Stimulated activated naive CD8-positive, alpha-beta T cell treated with anti-CD3 and anti-CD28 coated beads, Interleukin-15, Interleukin-2, amounts not matched to agents 100 U/mL and 50 U/mL, for 24 hours (primary cell): Measurements from ENCODE around the gene TUBGCP6.
"Not testable (repeated sequence)": the region's sequence is repeated elsewhere in the genome, so short reads cannot be mapped to it uniquely, and the experiment has no call there.

Experiments
- ATAC-seq: fragments of 150-1000 bp; cut with Tn5 transposase; one replicate; pipeline ENCODE4 v1.10.0; 2021
- DNase-seq: peaks from one replicate; pipeline ENCODE4 v3.0.0; 2021

TUBGCP6 gene

DNA sequence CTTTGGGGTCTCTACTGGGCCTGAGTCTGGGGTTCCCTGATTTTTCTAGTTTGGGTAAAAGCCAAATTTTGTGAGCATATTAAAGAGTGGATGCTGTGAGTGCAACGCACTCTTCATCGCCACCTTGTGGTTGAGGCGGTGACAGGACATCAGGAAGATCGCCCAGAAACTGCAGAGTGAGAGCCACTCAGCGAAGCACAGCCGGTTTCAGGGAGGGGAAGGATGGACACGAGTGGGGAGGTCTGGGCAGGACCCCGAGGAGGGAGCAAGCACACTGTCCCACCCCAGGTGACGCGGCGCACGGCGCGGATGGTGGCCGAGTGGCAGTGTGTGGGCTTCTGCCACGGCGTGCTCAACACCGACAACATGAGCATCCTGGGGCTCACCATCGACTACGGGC lies 34.9 kb downstream of the TUBGCP6 start:
- ATAC-seq (peak; percentile 55), DNase-seq (peak; percentile 77)

DNA sequence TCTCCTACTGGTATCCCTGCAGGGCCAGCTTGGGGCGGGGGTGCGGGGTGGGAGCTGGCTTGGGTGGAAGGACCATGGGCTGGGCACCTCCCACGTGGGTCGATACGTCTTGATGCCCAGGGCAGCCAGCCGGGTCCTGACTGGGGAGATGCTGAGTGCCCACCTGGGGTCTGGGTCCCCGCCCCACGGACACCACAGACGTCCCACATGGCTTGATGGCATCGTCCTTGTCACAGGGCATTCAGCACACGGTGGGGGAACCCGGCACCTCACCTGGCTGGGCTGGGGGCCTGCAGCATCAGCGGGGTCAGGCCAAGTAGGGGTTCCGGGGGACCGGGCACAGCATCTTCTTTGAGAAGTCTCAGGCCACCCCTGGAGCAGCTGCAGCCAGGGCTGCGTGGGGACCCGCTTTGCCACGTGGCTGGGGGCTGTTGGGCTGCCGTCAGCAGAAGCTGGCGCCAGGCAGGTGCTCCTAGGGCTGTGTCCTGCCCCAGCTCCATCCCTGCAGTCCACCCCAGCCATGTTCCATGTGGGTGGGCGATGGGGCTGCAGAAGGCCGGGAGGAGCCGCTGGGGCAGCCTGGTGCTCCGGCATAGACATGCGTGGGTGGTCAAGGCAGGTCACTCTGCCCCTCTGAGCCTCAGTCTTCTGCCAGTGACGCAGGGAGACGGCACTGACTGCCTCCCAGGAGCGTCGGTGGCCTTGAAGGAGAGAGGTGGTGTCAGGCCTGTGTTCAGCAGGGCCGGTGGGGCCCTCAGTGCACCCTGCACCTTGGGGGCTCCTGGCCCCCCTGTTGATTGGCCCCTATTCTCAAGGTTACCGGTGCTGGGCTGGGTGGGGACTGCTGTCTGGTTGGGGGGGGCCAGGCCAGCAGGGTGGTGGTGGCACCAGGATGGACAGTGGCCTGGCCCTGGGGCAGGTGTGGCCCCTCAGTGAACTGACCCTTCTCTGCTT lies 35.6 kb downstream of the TUBGCP6 start:
- DNase-seq, result no peak
- peak; percentile 29 for ATAC-seq

DNA sequence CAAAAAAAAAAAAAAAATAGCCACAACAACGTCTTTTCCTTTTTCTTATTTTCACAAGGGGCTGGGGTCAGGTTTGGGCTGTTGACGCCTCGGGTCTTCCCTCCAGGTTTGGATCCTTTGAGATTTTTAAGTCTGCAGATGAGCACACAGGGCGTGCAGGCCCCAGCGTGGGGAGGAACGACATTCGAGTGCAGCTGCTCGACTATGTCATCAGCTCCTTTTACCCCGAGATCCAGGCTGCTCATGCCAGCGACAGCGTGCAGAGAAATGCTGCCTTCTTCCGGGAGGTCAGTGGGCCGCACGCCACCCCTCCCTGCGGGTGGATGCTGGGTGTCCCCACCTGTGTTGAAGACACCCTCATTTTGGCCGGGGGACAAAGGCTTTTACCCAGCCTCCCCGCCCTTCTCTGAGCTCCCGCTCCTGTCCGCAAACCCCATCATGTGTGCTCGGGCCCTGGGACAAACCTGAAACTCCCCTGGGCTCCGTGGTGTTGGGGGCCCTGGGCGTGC lies 36.3 kb downstream of the TUBGCP6 start:
- ATAC-seq (no peak), DNase-seq (no peak)

DNA sequence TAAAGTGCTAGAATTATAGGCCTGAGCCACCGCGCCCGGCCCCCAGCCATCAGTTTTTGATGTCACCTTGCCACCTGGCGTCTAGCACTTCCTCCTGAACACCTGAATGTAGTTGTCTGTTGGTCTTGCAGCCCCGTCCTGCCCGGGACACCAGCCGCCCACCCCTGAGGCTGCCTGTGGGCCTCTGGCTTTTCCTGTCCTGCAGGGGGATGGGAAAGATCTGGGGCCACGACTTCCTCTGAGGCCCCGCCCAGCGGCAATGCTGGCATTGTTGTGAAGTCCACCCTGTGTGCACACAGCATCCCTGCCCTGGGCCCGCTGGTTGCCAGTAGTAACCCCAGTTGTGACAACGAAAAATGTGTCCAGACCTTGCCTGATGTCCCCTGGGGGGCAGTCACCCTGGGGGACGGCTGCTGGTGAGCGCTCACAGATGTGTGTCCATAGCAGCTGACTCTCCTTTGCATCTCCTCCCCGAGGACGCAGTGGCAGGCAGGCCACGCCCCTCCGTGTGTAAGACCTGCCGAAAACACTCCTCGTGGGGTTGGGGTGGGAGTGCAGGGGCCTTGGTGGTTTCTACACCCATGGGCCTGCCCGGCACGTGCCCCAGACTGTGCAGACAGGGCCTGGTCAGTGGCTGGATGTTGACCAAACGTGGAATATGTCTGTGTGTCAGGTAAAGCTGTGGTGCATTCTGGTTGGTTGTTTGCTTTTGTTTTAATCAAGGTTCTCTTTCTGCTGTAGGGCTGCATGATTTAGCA lies 37.3 kb downstream of the TUBGCP6 start:
- ATAC-seq, result no peak

DNA sequence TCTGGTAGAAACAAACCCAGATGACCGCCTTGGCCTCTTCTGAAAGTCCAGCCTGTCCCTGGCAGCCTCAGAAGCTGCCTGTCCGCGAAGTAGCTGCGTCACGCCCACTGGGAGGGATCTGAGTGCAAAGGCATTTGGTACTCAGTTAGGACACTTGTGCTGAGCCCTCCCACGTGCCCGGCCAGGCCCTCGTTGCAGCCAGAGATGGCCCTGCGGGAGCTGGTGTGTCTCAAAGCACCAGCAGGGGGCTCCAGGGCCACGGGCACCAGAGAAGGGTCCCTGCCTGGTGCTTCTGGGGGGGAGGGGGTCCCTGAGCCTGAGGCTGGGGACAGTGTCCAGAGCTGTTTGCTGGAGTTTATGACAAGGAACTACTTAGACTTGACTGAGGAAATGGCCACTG lies 38.2 kb downstream of the TUBGCP6 start:
- DNase-seq (no peak), ATAC-seq (no peak)

More for the DNA sequence above, 37.3 kb downstream of the TUBGCP6 start:
- DNase-seq, result no peak

DNA sequence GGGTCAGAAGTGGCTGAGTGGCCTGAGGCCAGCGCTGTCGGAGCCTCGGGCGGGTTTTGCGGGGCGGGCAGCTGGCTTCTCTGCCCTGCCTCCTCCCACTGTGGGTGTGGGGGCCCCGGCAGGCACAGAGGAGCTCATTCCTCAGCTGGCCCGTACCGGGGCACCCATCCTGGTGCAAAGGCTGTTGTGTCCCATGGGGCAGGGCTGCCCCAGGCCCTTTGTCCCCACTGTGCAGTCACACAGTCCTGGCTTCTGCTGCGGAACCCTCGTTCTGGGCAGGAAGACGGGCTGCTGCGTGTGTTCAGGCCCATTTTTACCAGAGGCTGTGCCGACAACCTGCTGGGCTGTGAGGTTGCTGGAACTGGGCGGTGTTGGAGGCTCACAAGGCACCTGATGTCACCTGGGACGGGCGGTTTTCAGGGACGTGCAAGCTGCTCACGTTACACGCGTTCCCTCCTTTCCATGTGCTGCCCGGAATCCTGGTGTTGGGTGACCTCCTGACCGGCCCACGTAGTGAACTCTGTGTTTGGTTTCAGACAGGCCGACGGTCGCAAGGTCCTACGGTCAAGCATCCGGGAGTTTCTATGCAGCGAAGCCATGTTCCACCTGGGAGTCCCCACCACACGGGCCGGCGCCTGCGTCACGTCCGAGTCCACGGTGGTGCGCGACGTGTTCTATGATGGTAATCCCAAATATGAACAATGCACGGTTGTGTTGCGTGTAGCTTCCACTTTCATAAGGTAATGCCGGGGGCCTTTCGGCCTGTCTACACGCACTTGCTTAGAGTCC lies 38.8 kb downstream of the TUBGCP6 start:
- ATAC-seq, result no peak
- no peak for DNase-seq

DNA sequence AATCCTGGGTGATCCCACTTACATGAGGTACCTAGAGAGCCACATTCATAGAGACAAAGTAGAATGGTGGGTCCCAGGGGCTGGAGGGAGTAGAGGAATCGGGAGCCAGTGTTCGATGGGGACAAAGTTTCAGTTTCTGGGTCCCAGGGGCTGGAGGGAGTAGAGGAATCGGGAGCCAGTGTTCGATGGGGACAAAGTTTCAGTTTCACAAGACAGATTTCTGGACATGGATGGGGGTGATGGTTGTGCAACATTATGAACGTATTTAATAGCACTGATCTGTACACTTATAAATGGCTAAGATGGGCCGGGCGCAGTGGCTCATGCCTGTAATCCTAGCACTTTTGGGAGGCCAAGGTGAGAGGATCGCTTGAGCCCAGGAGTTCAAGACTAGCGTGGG lies 39.8 kb downstream of the TUBGCP6 start:
- ATAC-seq, DNase-seq: not testable (repeated sequence)

DNA sequence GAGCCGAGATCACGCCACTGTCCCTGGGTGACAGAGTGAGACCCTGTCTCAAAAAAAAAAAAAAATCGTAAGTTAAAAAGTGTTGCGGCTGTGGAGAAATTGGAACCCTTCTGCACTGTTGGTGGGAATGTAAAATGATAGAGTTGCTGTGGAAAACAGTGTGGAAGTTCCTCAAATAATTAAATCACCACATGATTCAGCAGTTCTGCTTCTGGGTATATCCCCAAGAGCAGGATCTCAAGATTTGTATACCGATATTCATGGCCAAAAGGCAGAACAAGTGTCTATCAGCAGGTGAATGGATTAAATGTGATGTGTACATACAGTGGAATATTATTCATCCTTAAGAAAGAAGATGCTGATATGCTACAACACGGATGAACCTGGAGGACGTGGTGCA lies 40.3 kb downstream of the TUBGCP6 start:
- no peak for ATAC-seq
- no peak for DNase-seq

DNA sequence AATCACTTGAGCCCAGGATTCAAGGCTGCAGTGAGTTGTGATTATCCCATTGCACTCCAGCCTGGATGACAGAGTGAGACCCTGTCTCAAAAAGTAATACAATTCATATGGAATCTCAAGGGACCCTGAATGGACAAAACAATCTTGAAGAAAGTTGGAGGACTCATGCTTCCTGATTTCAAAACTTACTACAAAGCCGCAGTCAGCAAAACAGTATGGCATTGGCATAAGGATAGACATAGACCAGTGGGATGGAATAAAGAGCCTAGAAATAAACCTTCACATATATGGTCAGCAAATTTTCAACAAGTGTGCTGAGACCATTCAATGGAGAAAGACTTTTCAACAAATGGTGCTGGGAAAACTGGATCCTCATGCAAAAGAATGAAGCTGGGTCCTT lies 41.5 kb downstream of the TUBGCP6 start:
- ATAC-seq, result no peak
- no peak for DNase-seq

DNA sequence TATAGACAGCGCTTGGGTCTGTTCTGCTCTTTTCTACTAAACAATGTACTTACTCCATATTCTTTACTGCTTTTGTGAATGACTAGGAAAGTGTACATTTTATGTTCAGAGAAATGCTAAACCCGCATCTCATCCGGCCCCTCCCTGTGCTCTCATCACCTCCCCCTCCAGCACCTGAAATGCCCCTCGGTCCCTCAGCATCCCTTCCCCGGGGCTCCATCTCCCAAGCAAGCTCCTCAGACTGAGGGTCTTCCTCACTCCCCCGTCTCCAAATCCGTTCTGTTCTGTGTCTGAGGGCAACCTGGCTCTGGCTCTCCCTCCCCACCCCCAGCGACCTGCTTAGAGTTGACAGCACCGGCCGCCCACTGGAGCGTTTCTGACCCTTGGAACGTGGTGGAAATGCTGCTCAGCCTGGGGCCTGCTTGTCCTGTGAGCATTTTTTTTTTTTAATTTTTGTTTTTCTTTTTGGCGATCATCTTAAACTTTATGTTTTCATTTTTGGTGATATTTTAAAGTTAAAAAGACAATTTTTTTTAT lies 42.6 kb downstream of the TUBGCP6 start:
- no peak for ATAC-seq
- DNase-seq, result no peak

DNA sequence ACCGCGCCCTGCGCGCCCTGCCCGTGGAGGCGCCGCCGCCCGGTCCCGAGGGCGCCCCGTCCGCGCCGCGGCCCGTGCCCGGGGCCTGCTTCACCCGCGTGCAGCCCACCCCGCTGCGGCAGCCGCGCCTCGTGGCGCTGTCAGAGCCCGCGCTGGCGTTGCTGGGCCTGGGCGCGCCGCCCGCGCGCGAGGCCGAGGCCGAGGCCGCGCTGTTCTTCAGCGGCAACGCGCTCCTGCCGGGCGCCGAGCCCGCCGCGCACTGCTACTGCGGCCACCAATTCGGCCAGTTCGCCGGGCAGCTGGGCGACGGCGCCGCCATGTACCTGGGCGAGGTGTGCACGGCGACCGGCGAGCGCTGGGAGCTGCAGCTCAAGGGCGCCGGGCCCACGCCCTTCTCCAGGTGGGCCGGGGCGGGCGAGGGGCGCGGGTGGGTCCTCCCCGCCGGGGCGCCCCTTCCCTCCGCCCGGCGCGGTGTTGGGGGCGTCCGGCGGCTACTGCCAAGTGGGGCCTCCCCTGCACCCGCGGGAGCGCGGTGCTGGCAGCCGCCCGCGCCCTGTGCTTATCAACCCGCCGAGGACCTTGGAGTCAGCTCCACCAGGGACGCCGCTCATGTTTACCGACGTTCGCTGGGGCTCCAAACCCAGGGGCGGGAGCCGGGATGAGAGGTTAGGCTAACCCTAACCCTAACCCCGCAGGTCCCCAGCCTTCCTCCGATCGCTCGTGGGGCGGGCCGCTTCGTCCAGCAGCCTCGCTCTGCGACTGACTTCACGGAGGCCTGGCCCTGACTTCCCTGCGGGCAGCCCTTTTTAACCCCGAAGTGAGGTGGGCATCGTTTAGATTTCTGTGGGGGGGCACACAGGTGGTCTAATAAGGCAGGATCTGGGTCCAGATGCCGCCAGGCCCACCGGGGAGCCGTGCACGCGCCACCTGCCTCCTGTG lies 43.4 kb downstream of the TUBGCP6 start:
- DNase-seq (no peak), ATAC-seq (peak; percentile 28)

DNA sequence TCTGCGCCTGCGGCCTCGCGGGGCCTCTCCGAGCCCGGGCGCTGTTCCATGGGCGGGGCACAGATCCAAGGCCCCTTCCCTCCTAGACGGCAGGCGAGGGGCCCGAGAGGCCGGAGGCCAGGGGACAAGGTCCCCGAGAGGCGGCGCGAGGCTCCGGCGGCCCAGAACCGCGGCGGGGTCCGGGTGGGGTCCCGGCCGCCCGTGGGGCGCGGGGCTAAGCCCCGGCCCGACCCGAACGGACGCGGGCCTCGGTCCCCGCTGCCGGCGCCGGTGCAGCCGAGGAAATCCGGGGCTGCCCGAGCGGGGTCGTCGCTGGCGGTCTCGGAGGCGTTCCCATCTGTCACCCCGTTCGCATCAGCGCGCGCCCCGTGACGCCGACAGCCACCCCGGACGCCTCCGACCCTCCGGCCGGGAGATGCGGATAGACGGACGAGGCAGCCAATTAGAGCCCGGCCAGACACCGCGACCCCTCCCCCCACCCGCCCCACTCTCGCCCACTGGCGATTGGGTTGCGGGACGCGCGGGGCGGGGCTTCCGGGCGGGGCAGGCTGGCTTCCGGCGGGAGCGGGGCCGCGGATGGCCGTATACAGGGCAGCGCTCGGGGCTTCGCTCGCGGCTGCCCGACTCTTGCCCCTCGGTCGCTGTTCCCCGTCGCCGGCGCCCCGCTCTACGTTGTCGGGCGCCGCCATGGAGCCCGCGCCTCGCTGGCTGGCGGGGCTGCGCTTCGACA lies 44.2 kb downstream of the TUBGCP6 start, which contains the start of gene SELENOO:
TSS of gene SELENOO (plus strand) at position 551 of the 730 bp plus-strand sequence. CDS start at position 577, 26 bp downstream.
- ATAC-seq, result peak; percentile 91
- DNase-seq, result peak; percentile 97

DNA sequence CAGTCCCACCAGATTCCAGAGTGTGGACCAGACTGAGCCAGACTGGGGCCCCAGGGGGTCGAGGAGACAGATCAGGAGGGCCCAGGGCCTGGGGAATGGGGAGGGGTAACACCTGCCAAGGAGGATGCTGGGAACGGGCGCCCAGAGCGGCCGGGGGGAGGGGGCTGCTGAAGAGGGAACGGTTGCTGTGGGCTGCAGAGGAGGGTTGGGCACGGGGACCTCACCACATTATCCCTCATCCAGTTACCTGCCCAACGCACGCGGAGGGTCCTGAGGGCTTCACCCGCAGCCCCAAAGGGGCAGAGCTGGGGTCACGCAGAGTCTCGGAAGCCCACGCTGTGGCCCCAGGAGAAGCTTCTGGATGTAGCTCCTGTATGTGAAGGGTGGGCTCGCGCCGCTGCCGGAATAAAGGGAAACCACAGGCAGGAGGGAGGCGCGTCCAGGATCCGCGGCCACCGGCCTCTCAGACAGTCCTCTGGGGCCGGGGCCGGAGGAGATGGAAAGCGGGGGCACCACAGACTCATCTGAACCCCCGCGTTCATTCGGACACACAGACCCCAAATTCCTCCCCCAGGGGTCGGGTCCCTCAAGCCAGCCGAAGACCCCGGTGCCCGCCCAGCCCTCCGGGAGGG lies 44.9 kb downstream of the TUBGCP6 start:
- ATAC-seq (peak; percentile 3), DNase-seq (no peak)

DNA sequence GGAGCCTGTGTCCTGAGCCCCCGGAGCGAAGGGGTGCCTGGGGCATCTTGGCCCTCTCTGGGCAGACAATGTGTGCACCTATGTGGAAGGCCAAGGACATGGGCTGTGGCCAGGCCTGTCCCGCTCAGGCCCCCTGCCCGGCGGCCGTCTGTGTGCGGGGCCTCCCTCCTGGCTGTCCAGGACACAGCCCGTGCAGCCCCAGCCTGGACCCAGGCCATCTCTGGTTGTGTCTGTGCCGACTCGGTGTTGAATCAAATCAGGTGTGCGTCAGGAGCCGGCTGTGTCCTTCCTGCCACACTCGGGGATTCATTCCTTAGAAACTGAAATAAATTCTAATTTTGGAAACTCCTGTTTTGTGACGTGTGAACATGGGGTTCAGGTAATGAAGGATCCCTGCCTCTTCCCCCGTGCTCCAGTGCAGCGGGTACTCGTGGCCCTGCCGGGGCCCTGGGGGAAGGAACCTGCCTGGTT lies 45.5 kb downstream of the TUBGCP6 start:
- no peak for DNase-seq

DNA sequence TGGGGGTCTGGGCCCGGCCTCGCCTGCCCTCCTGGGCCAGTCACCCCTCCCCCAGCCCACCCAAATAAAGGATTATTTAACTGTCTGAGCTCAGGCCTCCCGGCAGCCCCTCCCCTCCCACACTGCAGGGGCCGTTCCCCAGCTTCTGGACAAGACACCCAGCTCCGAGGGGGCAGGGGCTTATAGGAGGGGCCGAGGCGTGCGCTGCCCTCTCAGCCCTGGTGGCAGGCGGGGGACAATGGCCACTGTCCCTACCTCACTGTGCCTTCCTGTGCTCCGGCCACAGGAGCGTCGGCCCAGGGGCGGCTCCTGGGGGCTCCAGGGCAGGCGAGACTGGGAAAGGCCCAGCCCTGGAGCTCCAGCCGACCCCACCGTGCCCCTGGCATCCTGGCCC lies 46.2 kb downstream of the TUBGCP6 start:
- no peak for ATAC-seq
- no peak for DNase-seq

More for the DNA sequence above, 45.5 kb downstream of the TUBGCP6 start:
- no peak for ATAC-seq

DNA sequence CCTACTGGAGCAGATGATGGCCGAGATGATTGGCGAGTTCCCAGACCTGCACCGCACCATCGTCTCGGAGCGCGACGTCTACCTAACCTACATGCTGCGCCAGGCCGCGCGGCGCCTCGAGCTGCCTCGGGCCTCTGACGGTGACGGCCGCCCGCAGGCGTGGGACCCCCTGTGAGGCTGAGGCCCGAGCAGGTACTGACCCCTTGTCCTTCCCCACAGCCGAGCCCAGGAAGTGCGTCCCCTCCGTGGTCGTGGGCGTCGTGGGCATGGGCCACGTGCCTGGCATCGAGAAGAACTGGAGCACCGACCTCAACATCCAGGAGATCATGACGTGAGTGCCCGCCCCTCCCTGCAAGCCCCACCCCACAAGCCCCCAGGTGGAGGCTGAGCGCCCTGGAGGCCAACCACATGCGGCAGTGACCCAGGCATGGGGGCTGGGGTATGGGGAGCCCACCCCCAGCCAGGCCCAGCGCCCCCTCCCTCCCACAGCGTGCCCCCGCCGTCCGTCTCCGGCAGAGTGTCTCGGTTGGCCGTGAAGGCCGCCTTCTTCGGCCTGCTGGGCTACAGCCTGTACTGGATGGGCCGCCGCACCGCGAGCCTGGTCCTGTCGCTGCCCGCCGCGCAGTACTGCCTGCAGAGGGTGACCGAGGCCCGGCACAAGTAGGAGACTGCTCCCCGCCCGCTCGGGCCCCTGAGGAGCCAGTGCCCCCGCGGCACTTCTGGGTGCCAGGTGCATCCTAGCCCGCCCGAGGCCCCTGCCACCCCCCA lies 46.8 kb downstream of the TUBGCP6 start:
- no peak for ATAC-seq
- no peak for DNase-seq

DNA sequence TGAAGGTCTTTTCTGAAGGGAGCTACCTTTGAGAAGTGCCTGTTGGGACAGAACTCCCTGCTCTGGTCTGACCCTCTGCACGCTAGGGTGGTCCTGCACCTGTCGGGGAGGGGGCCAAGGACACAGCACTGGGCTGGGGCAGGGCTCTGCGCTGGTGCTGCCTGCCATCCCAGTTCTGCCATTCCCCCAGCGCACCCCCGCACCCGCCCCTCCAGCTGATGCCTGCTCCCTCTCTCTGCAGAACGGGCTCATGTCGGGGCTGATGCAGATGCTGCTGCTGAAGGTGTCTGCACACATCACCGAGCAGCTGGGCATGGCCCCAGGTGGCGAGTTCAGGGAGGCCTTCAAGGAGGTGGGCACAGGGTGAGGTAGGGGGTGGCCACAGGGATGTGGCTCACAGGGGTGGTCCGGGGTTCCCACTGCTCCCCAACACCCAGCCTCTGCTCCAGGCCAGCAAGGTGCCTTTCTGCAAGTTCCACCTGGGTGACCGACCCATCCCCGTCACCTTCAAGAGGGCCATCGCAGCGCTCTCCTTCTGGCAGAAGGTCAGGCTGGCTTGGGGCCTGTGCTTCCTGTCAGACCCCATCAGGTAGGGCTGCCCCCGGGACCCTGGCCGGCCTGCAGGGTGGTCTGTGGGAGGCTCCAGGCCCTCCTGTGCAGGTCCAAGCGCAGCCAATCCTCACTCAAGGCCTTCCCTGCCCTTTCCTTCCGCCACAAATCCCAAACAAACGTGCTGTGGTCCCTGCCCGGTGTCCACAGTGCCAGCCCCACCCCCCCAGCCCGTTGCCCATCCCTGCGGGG lies 47.6 kb downstream of the TUBGCP6 start:
- no peak for ATAC-seq

DNA sequence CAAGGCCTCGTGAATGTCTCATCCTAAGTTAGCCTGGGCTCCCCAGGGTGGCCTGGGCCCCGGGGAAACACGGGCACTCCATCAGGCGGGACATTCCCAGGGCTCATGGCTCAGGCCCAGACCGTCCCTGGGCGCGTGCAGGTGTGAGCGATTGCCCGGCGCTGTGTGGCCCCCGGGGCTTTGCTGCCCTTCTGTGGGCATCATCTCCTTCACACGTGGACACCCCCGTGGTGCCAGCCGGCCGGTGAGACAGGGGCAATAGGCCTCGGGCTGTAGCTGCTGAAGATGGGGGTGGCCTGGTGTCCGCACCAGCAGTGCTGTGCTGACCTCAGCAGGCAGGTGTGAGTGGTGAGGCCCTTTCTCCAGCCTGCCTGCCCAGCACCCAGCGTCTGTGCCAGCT lies 48.6 kb downstream of the TUBGCP6 start:
- ATAC-seq, result no peak
- no peak for DNase-seq

More for the DNA sequence above, 47.6 kb downstream of the TUBGCP6 start:
- DNase-seq, result no peak
